Measurements from ENCODE around the gene MSI2.

MSI2 gene

GRCh38 chr17:57684711-57685498 is 428.6 kb downstream of the MSI2 start:
- no peak for DNase-seq (ENCODE audit: low spot score)

- DNase-seq (ENCODE audit: low spot score) = no peak
Measured at GRCh38 chr17:57685499-57686132, 429.3 kb downstream of the MSI2 start.

GRCh38 chr17:57687642-57688041 is 431.3 kb downstream of the MSI2 start:
- DNase-seq (ENCODE audit: low spot score) = no peak

- DNase-seq (ENCODE audit: low spot score) = no peak
Measured at GRCh38 chr17:57689254-57689653, 432.9 kb downstream of the MSI2 start.

- no peak for DNase-seq (ENCODE audit: low spot score)
Measured at GRCh38 chr17:57691939-57692338, 435.6 kb downstream of the MSI2 start.

GRCh38 chr17:57692770-57693169 is 436.4 kb downstream of the MSI2 start:
- no peak for DNase-seq (ENCODE audit: low spot score)

GRCh38 chr17:57694051-57694450 is 437.7 kb downstream of the MSI2 start:
- DNase-seq (ENCODE audit: low spot score) = no peak

- DNase-seq (ENCODE audit: low spot score) = no peak
Measured at GRCh38 chr17:57696050-57696449, 439.7 kb downstream of the MSI2 start.

GRCh38 chr17:57697197-57697596 is 440.9 kb downstream of the MSI2 start:
- DNase-seq (ENCODE audit: low spot score) = no peak

- no peak for DNase-seq (ENCODE audit: low spot score)
Measured at GRCh38 chr17:57697891-57698711, 441.8 kb downstream of the MSI2 start.

GRCh38 chr17:57699751-57700219 is 443.5 kb downstream of the MSI2 start:
- no peak for DNase-seq (ENCODE audit: low spot score)

GRCh38 chr17:57701124-57701523 is 444.8 kb downstream of the MSI2 start:
- DNase-seq (ENCODE audit: low spot score) = no peak

GRCh38 chr17:57703273-57703672 is 446.9 kb downstream of the MSI2 start:
- DNase-seq (ENCODE audit: low spot score) = no peak

- DNase-seq (ENCODE audit: low spot score) = no peak
Measured at GRCh38 chr17:57704448-57704847, 448.1 kb downstream of the MSI2 start.

GRCh38 chr17:57705921-57706695 is 449.8 kb downstream of the MSI2 start:
- no peak for DNase-seq (ENCODE audit: low spot score)

GRCh38 chr17:57706761-57707160 is 450.4 kb downstream of the MSI2 start:
- no peak for DNase-seq (ENCODE audit: low spot score)

- DNase-seq (ENCODE audit: low spot score) = peak; percentile 27
Measured at GRCh38 chr17:57707892-57708291, 451.6 kb downstream of the MSI2 start.

- no peak for DNase-seq (ENCODE audit: low spot score)
Measured at GRCh38 chr17:57708410-57708809, 452.1 kb downstream of the MSI2 start.

- no peak for DNase-seq (ENCODE audit: low spot score)
Measured at GRCh38 chr17:57713140-57713539, 456.8 kb downstream of the MSI2 start.

- no peak for DNase-seq (ENCODE audit: low spot score)
Measured at GRCh38 chr17:57714665-57715180, 458.4 kb downstream of the MSI2 start.

GRCh38 chr17:57715981-57716380 is 459.7 kb downstream of the MSI2 start:
- no peak for DNase-seq (ENCODE audit: low spot score)

GRCh38 chr17:57718878-57719277 is 462.6 kb downstream of the MSI2 start:
- DNase-seq (ENCODE audit: low spot score) = no peak
